Measurements from ENCODE around the gene PXMP2. TPM values are rescaled to one million over a fixed set of nuclear protein-coding genes. Genes with fewer than 3 reads are reported as not detected.

PXMP2 gene
- total RNA-seq, 1 experiment from 2014 or later, result 42.7 TPM

- POLR2A ChIA-PET (ENCODE audit: unreplicated experiment), result no interaction called here
- no TSS peak for BruUV-seq (replicated peaks)
- H3K79me2 ChIP-seq (ENCODE audit: low read length), result no peaks in the 10 kb centered on the region
- no peaks in the 10 kb centered on the region for H3K9me3 ChIP-seq (ENCODE audit: low read length)
- H3F3A ChIP-seq (ENCODE audit: low read length, unreplicated experiment), result no peaks in the 10 kb centered on the region
- H2AFZ ChIP-seq (ENCODE audit: low read length), result no peak overlapping the region
- no peak overlapping the region for H3K27ac ChIP-seq (ENCODE audit: low read length)
- no peak overlapping the region for H3K4me3 ChIP-seq (ENCODE audit: low read length)
- DNase-seq (no peak), ATAC-seq (no peak)
- CTCF ChIA-PET, result no interaction called here
- intact Hi-C loops (cut with micrococcal nuclease), result no loop called here
- no peaks in the 10 kb centered on the region for H3K9me2 ChIP-seq (replicated peaks; ENCODE audit: low read length)
- peaks cover 64% of the 10 kb centered on the region for H3K36me3 ChIP-seq (ENCODE audit: low read depth, low read length)
- H4K20me1 ChIP-seq (ENCODE audit: low read length), result no peaks in the 10 kb centered on the region
- H3K9ac ChIP-seq (ENCODE audit: low read length), result no peak overlapping the region
- H3K27me3 ChIP-seq (ENCODE audit: low read length), result no peaks in the 10 kb centered on the region
- H3K4me2 ChIP-seq (ENCODE audit: low read length), result no peak overlapping the region
- no peaks in the 10 kb centered on the region for H3K4me1 ChIP-seq (ENCODE audit: insufficient read depth, low read length)
- TF ChIP-seq EZH2phosphoT487 (IDR thresholded peaks at IDR 0.05; ENCODE audit: borderline replicate concordance, low read length) (no peak), CTCF (conservative IDR thresholded peaks at IDR 0.05; ENCODE audit: low read depth, low read length) (no peak), EZH2 (IDR thresholded peaks at IDR 0.05; ENCODE audit: low read length, unreplicated experiment) (no peak)
Measured at GRCh38 chr12:132653567-132654290, 33.7 kb upstream of the PXMP2 start.

GRCh38 chr12:132657004-132657727, 30.2 kb upstream of the PXMP2 start:
- Histone ChIP-seq H3K27me3 (ENCODE audit: low read length) (no peaks in the 10 kb centered on the region), H3F3A (ENCODE audit: low read length, unreplicated experiment) (no peaks in the 10 kb centered on the region), H3K9ac (ENCODE audit: low read length) (no peak overlapping the region), H3K9me3 (ENCODE audit: low read length) (no peaks in the 10 kb centered on the region), H2AFZ (ENCODE audit: low read length) (no peak overlapping the region), H3K79me2 (ENCODE audit: low read length) (no peaks in the 10 kb centered on the region), H3K9me2 (replicated peaks; ENCODE audit: low read length) (no peaks in the 10 kb centered on the region), H3K36me3 (ENCODE audit: low read depth, low read length) (peaks cover 61% of the 10 kb centered on the region), H3K4me1 (ENCODE audit: insufficient read depth, low read length) (no peaks in the 10 kb centered on the region), H4K20me1 (ENCODE audit: low read length) (no peaks in the 10 kb centered on the region), H3K4me2 (ENCODE audit: low read length) (no peak overlapping the region), H3K27ac (ENCODE audit: low read length) (no peak overlapping the region), H3K4me3 (ENCODE audit: low read length) (no peak overlapping the region)
- peak; percentile 40; the same call in 1 of the 2 replicates for ATAC-seq
- POLR2A ChIA-PET (ENCODE audit: unreplicated experiment), result interaction anchor here (0.6 kb wide), 1 partner anchor 42 kb away, joined by 4 read pairs; no protein-coding TSS in a partner anchor
- BruUV-seq (replicated peaks), result no TSS peak
- CTCF ChIA-PET, result no interaction called here
- intact Hi-C loops (cut with micrococcal nuclease), result no loop called here
- TF ChIP-seq CTCF (conservative IDR thresholded peaks at IDR 0.05; ENCODE audit: low read depth, low read length), result no peak
- TF ChIP-seq EZH2 (IDR thresholded peaks at IDR 0.05; ENCODE audit: low read length, unreplicated experiment), result no peak
- no peak for TF ChIP-seq EZH2phosphoT487 (IDR thresholded peaks at IDR 0.05; ENCODE audit: borderline replicate concordance, low read length)
- no peak for DNase-seq
